Measurements from ENCODE around the gene SH3RF2. TPM values are rescaled to one million over a fixed set of nuclear protein-coding genes. Genes with fewer than 3 reads are reported as not detected.

Gene SH3RF2
- total RNA-seq, 2 experiments from 2014 or later: not detected

GRCh38 chr5:146018514-146019375 is 82.4 kb downstream of the SH3RF2 start:
- intact Hi-C loops (cut with micrococcal nuclease; ENCODE audit: unreplicated experiment): no loop called here
- Histone ChIP-seq H4K20me1 (ENCODE audit: insufficient read depth, low read length) (no peaks in the 10 kb centered on the region), H3K9me3 (ENCODE audit: low read length) (no peaks in the 10 kb centered on the region), H3K4me3 (ENCODE audit: low read depth, low read length, poor library complexity, severe bottlenecking) (no peak overlapping the region), H3K9me2 (ENCODE audit: insufficient read depth, low read length) (no peaks in the 10 kb centered on the region), H2AFZ (ENCODE audit: low read length) (no peak overlapping the region), H3K79me2 (ENCODE audit: insufficient read depth, low read depth, low read length) (no peaks in the 10 kb centered on the region), H3K36me3 (ENCODE audit: insufficient read depth, low read length) (no peaks in the 10 kb centered on the region), H3K27ac (ENCODE audit: low read depth, low read length, poor library complexity, severe bottlenecking) (no peak overlapping the region), H3K4me1 (ENCODE audit: insufficient read depth, low read length, poor library complexity, severe bottlenecking) (no peaks in the 10 kb centered on the region), H3K4me2 (ENCODE audit: low read length) (no peak overlapping the region)
- no peak for DNase-seq (ENCODE audit: low spot score)
- ChIA-PET POLR2A (interaction anchor here (0.5 kb wide), 1 partner anchor 706 kb away, joined by 3 read pairs; no protein-coding TSS in a partner anchor), CTCF (ENCODE audit: unreplicated experiment) (no interaction called here)
- no TSS peak for BruUV-seq (replicated peaks)
- TF ChIP-seq EZH2phosphoT487 (IDR thresholded peaks at IDR 0.05; ENCODE audit: borderline replicate concordance, low read depth, low read length) (no peak), CTCF (conservative IDR thresholded peaks at IDR 0.05; ENCODE audit: low read length) (no peak)

DNA sequence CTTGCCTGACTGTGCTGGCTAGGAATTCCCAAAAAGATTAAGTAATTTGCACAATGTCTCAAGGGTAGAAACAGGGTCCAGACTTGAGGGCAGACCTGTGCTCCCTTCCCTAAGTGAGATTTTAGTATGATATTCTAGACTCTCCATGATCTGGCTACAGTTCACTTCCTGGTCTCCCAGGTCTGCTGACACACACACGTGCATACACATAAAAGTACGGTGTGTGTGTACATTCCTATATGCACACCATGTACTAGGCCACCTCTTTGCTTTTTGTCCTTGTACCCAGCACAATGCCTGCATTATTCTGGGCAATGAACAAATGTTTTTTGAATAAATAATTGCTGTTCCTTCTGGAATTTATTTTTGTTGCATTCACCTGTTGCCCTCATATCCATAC is 83.7 kb downstream of the SH3RF2 start:
- Histone ChIP-seq H3K4me3 (ENCODE audit: low read depth, low read length, poor library complexity, severe bottlenecking) (no peak overlapping the region), H2AFZ (ENCODE audit: low read length) (no peak overlapping the region), H3K4me2 (ENCODE audit: low read length) (no peak overlapping the region), H3K27ac (ENCODE audit: low read depth, low read length, poor library complexity, severe bottlenecking) (no peak overlapping the region), H3K36me3 (ENCODE audit: insufficient read depth, low read length) (no peaks in the 10 kb centered on the region), H3K9me3 (ENCODE audit: low read length) (no peaks in the 10 kb centered on the region), H4K20me1 (ENCODE audit: insufficient read depth, low read length) (no peaks in the 10 kb centered on the region), H3K79me2 (ENCODE audit: insufficient read depth, low read depth, low read length) (no peaks in the 10 kb centered on the region), H3K4me1 (ENCODE audit: insufficient read depth, low read length, poor library complexity, severe bottlenecking) (no peaks in the 10 kb centered on the region), H3K9me2 (ENCODE audit: insufficient read depth, low read length) (no peaks in the 10 kb centered on the region)
- intact Hi-C loops (cut with micrococcal nuclease; ENCODE audit: unreplicated experiment): no loop called here
- ChIA-PET POLR2A (no interaction called here), CTCF (ENCODE audit: unreplicated experiment) (no interaction called here)
- no peak for DNase-seq (ENCODE audit: low spot score)
- BruUV-seq (replicated peaks): no TSS peak
- no peak for TF ChIP-seq EZH2phosphoT487 (IDR thresholded peaks at IDR 0.05; ENCODE audit: borderline replicate concordance, low read depth, low read length)
- TF ChIP-seq CTCF (conservative IDR thresholded peaks at IDR 0.05; ENCODE audit: low read length): no peak

DNA sequence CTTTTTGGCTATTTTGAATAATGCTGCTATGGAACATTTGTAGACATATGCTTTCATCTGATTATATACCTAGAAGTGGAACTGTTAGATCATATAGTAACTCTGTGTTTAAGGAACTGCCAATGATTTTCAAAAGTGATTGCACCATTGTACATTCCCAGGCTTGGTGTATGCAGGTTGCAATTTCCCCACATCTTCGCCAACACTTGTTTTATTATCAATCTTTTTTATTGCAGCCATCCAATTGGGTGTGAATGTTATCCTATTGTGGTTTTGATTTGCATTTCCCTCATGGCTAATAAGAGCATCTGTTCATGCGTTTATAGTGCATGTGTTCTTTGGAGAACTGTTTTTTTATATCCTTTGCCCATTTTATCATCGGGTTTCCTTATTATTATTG is 87.7 kb downstream of the SH3RF2 start:
- no TSS peak for BruUV-seq (replicated peaks)
- POLR2A ChIA-PET: interaction anchor here (0.6 kb wide), 1 partner anchor 271 kb away, joined by 3 read pairs; no protein-coding TSS in a partner anchor

More for the DNA sequence above, 87.7 kb downstream of the SH3RF2 start:
- Histone ChIP-seq H4K20me1 (ENCODE audit: insufficient read depth, low read length) (no peaks in the 10 kb centered on the region), H3K9me2 (ENCODE audit: insufficient read depth, low read length) (no peaks in the 10 kb centered on the region), H3K36me3 (ENCODE audit: insufficient read depth, low read length) (no peaks in the 10 kb centered on the region), H3K79me2 (ENCODE audit: insufficient read depth, low read depth, low read length) (no peaks in the 10 kb centered on the region), H3K4me1 (ENCODE audit: insufficient read depth, low read length, poor library complexity, severe bottlenecking) (no peaks in the 10 kb centered on the region), H3K4me3 (ENCODE audit: low read depth, low read length, poor library complexity, severe bottlenecking) (no peak overlapping the region), H3K27ac (ENCODE audit: low read depth, low read length, poor library complexity, severe bottlenecking) (no peak overlapping the region), H3K4me2 (ENCODE audit: low read length) (no peak overlapping the region), H2AFZ (ENCODE audit: low read length) (no peak overlapping the region), H3K9me3 (ENCODE audit: low read length) (no peaks in the 10 kb centered on the region)
- CTCF ChIA-PET (ENCODE audit: unreplicated experiment): no interaction called here
- no peak for TF ChIP-seq CTCF (conservative IDR thresholded peaks at IDR 0.05; ENCODE audit: low read length)
- TF ChIP-seq EZH2phosphoT487 (IDR thresholded peaks at IDR 0.05; ENCODE audit: borderline replicate concordance, low read depth, low read length): no peak
- DNase-seq (ENCODE audit: low spot score): no peak
- intact Hi-C loops (cut with micrococcal nuclease; ENCODE audit: unreplicated experiment): no loop called here

Data from OCI-LY7 (cell line).